Measurements from ENCODE around the gene THSD4. TPM values are rescaled to one million over a fixed set of nuclear protein-coding genes. Genes with fewer than 3 reads are reported as not detected.

Gene THSD4
- total and polyA plus RNA-seq, 2 of the 8 experiments (the other 6 are each of a cell fraction or from before 2014, with no cell fraction given): 2.5 to 6.2 TPM

GRCh38 chr15:71789616-71790015 lies 674.3 kb downstream of the THSD4 start:
- no peak overlapping the region for H3K14ac ChIP-seq (ENCODE audit: insufficient read length)
- no peaks in the 10 kb centered on the region for H3K9me3 ChIP-seq (ENCODE audit: insufficient read depth in 2 of 2, low read depth in 1 of 2, low read length in 1 of 2)
- no peak overlapping the region for H3K9ac ChIP-seq (replicated peaks in 1 of 4; ENCODE audit: extremely low read depth in 1 of 4, low read depth in 3 of 4, low read length in 3 of 4)
- no peaks in the 10 kb centered on the region for H3K4me1 ChIP-seq (replicated peaks in 1 of 4; ENCODE audit: control insufficient read depth in 3 of 4, insufficient read depth in 4 of 4, low read length in 3 of 4)
- no peak for TF ChIP-seq ASH2L (IDR thresholded peaks at IDR 0.05; ENCODE audit: low read length)
- TF ChIP-seq, protein P1, sequence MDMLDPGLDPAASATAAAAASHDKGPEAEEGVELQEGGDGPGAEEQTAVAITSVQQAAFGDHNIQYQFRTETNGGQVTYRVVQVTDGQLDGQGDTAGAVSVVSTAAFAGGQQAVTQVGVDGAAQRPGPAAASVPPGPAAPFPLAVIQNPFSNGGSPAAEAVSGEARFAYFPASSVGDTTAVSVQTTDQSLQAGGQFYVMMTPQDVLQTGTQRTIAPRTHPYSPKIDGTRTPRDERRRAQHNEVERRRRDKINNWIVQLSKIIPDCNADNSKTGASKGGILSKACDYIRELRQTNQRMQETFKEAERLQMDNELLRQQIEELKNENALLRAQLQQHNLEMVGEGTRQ (IDR thresholded peaks at IDR 0.05; ENCODE audit: low read length): no peak
- no peak for TF ChIP-seq FOSL1 (IDR thresholded peaks at IDR 0.05; ENCODE audit: insufficient read depth, low read depth, low read length)
- no peak for TF ChIP-seq CTBP2 (IDR thresholded peaks at IDR 0.05; ENCODE audit: borderline replicate concordance, insufficient read depth, insufficient read length, low read length)
- TF ChIP-seq EP300 (IDR thresholded peaks at IDR 0.05; ENCODE audit: borderline replicate concordance in 1 of 2, low read depth in 2 of 2, low read length in 2 of 2): no peak
- TF ChIP-seq BCL11A (IDR thresholded peaks at IDR 0.05; ENCODE audit: low read depth in 2 of 2, low read length in 2 of 2): no peak
- TF ChIP-seq YY1 (IDR thresholded peaks at IDR 0.05; ENCODE audit: low read depth, low read length): no peak
- TF ChIP-seq MAX (IDR thresholded peaks at IDR 0.05): no peak
- no peak for TF ChIP-seq SIX5 (IDR thresholded peaks at IDR 0.05; ENCODE audit: low read depth, low read length)
- TF ChIP-seq GTF2F1 (IDR thresholded peaks at IDR 0.05; ENCODE audit: borderline replicate concordance, low read depth, low read length): no peak
- no peak overlapping the region for H4K5ac ChIP-seq (ENCODE audit: insufficient read length, low read depth, low read length)
- H2BK5ac ChIP-seq (ENCODE audit: low read depth, low read length): no peak overlapping the region
- DNase-seq (ENCODE audit: low read depth in 1 of 2, low spot score in 2 of 2): no peak
- peak overlapping the region; percentile 33 for H3K4ac ChIP-seq (replicated peaks; ENCODE audit: insufficient read length, low read depth, low read length)
- H3K79me2 ChIP-seq (ENCODE audit: control insufficient read depth in 1 of 2, insufficient read depth in 2 of 2, low read length in 2 of 2): no peaks in the 10 kb centered on the region
- 84% methylated on average over 6 of the region's 6 CpGs; no CpG with 5 or more reads in 1 of the 2 experiments for WGBS, 2 experiments (ENCODE audit: extremely low coverage in 1 of 2, insufficient coverage in 1 of 2, insufficient read length in 1 of 2, insufficient replicate concordance in 2 of 2, low coverage in 1 of 2, low lambda C conversion rate in 2 of 2, missing lambda C conversion rate in 1 of 2)
- no peak overlapping the region for H3K23ac ChIP-seq (ENCODE audit: insufficient read length)
- ChIA-PET CTCF (ENCODE audit: partially characterized antibody) (interaction anchor here (0.6 to 5.7 kb wide), 6 partner anchors 9 to 1034 kb away, joined by 3 to 62 read pairs (median 6); no protein-coding TSS in a partner anchor), POLR2A (ENCODE audit: partially characterized antibody) (interaction anchor here (1.1 kb wide), 1 partner anchor 12 kb away, joined by 3 read pairs; no protein-coding TSS in a partner anchor)
- no peak overlapping the region for H2BK20ac ChIP-seq (ENCODE audit: low read length)
- H4K8ac ChIP-seq (ENCODE audit: extremely low read depth, insufficient read depth, low read length): no peak overlapping the region
- no peaks in the 10 kb centered on the region for H3K36me3 ChIP-seq (ENCODE audit: control insufficient read depth in 2 of 4, insufficient read depth in 4 of 4, low read length in 3 of 4)
- peak overlapping the region; percentile 56; the same call in 1 of the 2 replicates for H2AK5ac ChIP-seq (ENCODE audit: low read depth, low read length)
- H3K27ac ChIP-seq (ENCODE audit: low read depth, low read length): no peak overlapping the region
- no peak overlapping the region for H2AFZ ChIP-seq (ENCODE audit: low read length)
- 0 out of 2 replicates have a peak overlapping the region, but pooled peaks have one; percentile 24 for H2BK15ac ChIP-seq (ENCODE audit: low read length)
- H3K27me3 ChIP-seq (replicated peaks in 1 of 4; ENCODE audit: control insufficient read depth in 3 of 4, extremely low read depth in 1 of 4, insufficient read depth in 3 of 4, low read length in 3 of 4): no peaks in the 10 kb centered on the region
- H2BK12ac ChIP-seq (ENCODE audit: low read depth, low read length): peak overlapping the region; percentile 69; the same call in 1 of the 2 replicates
- H3K4me2 ChIP-seq (ENCODE audit: insufficient read depth in 1 of 2, low read depth in 2 of 2, low read length in 2 of 2): no peak overlapping the region
- FAIRE-seq: no peak
- peaks cover 3% of the 10 kb centered on the region; the same call in 1 of the 2 replicates for H3K23me2 ChIP-seq (ENCODE audit: low read depth, low read length)
- no peak overlapping the region for H4K91ac ChIP-seq (replicated peaks; ENCODE audit: insufficient read length, low read length)
- no peaks in the 10 kb centered on the region for H3K79me1 ChIP-seq (ENCODE audit: low read depth, low read length)
- no peak overlapping the region for H3K56ac ChIP-seq (replicated peaks; ENCODE audit: insufficient read length, low read depth, low read length)
- peaks cover 0 to 2% of the 10 kb centered on the region in 2 experiments for H4K20me1 ChIP-seq (replicated peaks in 1 of 2; ENCODE audit: control insufficient read depth in 1 of 2, insufficient read depth in 2 of 2, low read length in 2 of 2)
- H3K18ac ChIP-seq (ENCODE audit: extremely low read depth, low read length): no peak overlapping the region
- H2BK120ac ChIP-seq (replicated peaks; ENCODE audit: low read depth, low read length): no peak overlapping the region
- H3K4me3 ChIP-seq (ENCODE audit: extremely low read depth in 1 of 4, insufficient read depth in 2 of 4, low read depth in 3 of 4, low read length in 4 of 4): no peak overlapping the region

Data from H1 (cell line).